NCI-H128 (cell line): ENCODE data around the gene HDGFL3.

Source experiments
- DNase-seq: peaks from one replicate; lab custom pipeline; 2025; ENCODE audit not compliant: unreplicated experiment; lab: John Stamatoyannopoulos, UW

HDGFL3 gene

GRCh38 chr15:83129791-83130190 lies 77.8 kb downstream of the HDGFL3 start:
- DNase-seq, result no peak

GRCh38 chr15:83127547-83128150 lies 80.0 kb downstream of the HDGFL3 start:
- no peak for DNase-seq

GRCh38 chr15:83123529-83123928 lies 84.1 kb downstream of the HDGFL3 start:
- no peak for DNase-seq

DNA sequence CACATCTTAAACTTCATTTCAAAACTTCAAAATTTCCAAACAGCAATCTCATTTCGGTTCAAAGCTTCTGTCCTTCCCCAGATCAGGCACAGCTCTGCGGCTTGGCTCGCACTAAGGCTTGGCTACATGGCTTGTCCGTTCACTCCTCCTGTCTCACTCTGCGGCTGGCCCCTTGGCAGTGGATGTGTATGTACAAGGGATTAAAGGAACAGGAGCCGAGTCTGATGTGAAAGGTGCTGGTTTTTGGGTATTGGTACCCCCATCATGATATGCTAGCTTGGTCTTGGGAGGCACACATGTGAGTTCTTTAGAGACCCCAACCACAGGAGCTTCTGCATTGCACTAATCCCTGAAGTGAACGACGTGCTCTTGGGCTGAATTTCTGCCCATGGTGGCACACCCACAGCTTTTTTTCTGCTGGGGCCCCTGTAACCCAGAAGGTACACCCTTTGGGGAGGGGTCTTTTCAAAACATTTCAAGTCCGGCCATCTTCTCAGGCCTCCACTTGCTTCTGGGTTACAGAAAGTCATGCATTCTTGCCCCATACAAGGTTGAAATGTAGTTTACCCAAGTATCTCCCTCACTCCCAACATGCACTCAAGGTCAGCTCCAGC lies 87.5 kb downstream of the HDGFL3 start:
- DNase-seq, result no peak

DNA sequence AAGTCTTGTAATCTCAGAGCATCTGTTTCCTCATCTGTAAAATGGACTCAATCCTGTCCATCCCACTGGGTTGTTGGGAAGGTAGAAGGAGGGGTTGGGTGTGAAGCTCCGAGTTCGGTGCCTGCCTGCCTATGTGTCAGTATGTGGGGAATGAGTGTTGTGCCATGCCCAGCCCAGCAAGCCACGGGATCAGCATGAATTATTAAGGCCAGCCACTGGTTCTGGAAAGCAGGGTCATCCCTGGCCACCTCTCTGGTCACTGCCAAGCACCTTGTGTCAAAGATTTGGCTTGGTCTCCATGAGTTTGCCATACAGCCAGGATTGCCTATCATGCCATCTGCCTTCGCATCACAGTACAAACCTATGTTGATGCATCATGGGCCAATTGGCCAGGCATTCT lies 88.7 kb downstream of the HDGFL3 start:
- no peak for DNase-seq

DNA sequence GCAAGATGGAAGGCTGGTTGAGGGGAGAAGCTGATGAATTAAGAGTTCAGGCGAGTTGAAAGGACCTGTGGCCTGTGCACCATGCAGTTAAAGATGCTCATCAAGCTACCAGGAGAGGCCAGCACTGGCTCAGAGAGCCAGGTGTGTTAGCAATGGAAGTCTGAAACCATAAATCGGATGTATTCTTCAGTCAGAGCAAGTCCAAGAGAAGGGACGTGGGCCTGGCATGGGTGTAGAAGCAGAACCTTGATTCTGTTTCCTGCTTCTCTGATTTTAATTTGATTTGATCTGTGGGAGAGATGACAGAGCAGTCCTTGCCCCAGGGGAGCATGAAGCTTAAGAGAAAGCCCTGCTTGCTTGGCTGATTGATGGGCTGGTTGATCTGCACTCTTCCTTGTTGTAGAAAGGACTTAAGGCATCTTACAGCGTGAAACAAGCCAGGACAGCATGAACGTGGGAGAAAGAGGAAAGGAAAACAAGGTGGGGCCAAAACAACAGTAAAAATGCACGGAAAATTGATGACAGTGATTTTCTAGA lies 89.3 kb downstream of the HDGFL3 start:
- no peak for DNase-seq

DNA sequence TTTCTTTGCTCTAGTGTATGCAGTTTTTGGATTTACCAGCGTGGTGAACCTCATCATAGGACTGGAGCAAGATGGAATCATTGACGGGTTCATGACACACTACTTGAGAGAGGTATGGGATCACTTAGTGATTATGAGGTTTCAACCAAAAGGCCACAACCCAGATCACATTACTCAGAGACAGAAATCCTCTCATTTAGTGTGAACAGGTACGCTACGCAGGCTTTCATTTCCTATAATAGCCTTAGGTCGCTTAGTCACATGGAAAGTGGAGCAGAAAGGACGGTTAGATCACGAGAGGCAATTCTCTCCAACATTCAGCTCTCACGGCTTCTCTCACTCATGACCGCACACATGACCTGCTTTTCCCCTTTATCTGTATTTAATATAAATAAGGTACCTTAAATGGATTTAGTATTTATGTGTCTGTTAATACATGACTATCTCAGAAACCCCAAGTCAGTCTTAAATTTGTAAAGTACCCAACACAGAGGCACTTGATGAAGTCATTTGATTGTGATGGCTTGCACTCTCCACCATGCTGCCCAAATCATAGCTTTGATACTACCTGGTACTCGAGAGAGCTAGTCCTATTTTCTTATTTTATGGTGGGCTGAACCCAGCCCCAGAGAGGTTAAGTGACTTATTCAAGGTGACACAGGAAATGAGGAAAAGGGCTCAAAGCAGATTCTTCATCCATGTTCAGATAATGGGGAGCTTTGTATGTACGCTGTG lies 91.6 kb downstream of the HDGFL3 start:
- DNase-seq, result no peak

DNA sequence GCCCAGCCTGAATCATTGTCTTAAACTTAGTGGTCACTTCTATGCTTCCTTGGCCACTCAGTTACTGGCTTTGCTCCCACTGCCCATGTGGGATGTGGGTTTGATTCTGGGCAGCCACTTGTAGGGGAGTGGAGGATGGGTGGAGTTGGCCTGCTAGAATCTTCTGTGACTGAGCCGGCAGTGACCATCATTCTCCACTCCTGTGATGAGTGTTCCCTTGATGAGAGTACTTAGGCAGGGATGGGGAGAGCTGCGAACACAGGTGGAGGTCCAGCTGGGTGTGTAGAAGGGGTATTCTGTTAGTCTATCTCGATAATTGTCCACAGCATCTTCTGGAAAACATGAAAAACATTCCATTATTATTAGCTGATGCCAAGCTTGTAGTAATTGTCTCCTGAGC lies 92.2 kb downstream of the HDGFL3 start:
- no peak for DNase-seq

DNA sequence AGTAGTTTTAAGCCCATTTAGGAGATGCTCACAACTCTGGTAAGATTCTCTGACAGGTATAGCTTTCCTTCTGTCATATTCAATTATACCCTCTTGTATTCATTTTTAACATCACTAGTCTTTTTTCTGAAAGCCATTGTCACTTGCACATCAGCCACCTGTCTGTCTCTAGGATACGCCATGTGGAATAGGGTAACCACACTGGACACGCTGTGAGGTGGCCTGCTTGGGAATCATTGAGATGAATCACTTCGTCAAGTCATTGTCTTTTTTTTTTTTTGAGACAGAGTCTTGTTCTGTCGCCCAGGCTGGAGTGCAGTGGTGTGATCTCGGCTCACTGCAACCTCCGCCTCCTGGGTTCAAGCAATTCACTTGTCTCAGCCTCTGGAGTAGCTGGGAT lies 92.8 kb downstream of the HDGFL3 start:
- DNase-seq, result no peak

DNA sequence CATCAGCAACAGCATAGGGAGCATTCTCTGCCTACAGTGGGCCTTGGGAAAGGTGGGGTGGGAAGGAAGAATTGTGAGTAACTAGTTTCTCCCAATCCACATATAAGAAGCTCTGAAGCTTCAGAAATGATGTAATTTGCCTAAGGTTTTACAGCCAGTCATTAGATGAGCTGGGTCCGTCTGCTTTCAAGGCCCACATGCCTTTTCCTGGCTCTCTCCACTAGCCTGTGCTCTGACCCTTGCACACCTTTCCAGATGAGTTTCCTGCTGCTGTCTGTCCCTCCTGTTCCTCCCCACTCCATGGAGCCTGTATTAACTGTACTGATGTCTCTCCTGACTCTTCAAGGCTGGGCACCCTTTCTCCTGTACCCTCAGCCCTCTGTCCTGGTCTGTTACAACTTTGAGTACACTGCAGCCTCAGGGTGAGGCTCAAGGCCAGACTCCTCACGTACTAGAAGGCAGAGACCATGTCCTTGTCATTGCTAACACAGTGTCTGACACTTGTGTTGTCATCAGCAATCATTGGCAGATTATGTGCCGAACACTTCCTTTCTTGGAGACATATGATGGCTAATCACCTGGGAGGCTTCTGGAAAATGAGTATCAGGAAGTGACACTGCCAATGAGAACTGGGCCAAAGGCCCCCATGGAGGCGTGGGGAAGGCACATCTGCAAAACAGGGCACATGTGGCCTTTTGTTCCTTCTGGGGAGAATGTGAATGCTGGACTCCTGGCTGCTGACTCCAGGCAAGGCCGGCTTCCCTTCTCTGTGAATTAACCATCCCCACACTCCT lies 93.5 kb downstream of the HDGFL3 start:
- DNase-seq, result no peak

GRCh38 chr15:83112956-83113299 lies 94.7 kb downstream of the HDGFL3 start:
- no peak for DNase-seq

GRCh38 chr15:83112233-83112955 lies 95.2 kb downstream of the HDGFL3 start:
- no peak for DNase-seq

DNA sequence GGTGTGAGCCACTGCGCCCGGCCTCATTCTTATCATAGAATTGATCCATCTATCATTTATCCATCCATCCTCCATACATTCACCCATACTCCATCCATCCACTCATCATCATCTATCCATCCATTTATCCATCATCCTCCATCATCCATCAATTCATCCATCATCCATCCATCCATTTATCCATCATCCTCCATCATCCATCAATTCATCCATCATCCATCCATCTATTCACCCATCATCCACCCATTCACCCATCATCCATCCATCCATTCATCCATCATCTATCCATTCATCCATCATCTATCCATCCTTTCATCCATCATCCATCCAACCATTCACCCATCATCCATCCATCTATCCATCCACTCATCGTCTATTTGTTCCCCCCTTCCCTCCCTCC lies 96.5 kb downstream of the HDGFL3 start:
- no peak for DNase-seq

DNA sequence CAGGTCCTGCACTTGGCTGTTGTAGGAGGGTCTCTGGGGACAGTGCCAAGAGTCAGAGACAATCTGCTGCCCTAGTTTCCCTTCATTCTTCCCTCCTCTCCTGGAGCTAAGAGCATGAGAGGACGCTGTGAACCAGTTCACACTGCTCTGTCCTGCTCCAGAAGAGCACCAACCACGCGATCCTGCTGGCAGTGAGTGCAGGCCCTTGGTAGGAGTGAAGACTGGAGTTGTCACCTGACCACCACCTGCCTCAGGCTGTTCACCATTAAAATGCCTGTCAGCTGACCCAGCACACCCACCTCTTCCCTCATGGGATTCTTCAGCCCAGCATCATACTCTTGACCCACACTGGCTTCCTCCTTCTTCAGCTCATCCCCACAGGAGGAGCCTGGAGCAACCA lies 97.2 kb downstream of the HDGFL3 start:
- DNase-seq, result no peak

DNA sequence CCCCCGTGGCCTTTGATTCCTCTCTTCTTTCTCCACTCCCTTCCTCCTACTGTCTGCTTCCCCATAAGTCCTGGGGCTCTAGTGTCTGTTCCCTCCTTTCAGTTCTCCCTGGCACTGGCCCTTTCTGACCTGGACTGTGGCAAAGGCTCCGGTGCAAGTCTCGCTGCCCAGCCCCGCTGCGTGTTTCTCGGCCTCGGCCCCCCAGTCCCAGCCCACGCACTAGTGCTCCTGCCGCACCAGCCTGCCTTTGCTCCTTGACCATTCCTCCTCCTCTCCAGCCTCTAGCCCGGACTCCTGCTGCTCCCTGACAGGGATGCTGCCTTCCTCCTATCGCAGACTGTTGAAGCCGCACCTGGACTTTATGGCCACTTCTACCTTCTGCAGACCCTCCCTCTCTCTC lies 98.1 kb downstream of the HDGFL3 start:
- DNase-seq, result no peak

GRCh38 chr15:83108266-83109219 lies 99.1 kb downstream of the HDGFL3 start:
- no peak for DNase-seq

GRCh38 chr15:83107841-83108181 lies 99.8 kb downstream of the HDGFL3 start:
- DNase-seq, result no peak

DNA sequence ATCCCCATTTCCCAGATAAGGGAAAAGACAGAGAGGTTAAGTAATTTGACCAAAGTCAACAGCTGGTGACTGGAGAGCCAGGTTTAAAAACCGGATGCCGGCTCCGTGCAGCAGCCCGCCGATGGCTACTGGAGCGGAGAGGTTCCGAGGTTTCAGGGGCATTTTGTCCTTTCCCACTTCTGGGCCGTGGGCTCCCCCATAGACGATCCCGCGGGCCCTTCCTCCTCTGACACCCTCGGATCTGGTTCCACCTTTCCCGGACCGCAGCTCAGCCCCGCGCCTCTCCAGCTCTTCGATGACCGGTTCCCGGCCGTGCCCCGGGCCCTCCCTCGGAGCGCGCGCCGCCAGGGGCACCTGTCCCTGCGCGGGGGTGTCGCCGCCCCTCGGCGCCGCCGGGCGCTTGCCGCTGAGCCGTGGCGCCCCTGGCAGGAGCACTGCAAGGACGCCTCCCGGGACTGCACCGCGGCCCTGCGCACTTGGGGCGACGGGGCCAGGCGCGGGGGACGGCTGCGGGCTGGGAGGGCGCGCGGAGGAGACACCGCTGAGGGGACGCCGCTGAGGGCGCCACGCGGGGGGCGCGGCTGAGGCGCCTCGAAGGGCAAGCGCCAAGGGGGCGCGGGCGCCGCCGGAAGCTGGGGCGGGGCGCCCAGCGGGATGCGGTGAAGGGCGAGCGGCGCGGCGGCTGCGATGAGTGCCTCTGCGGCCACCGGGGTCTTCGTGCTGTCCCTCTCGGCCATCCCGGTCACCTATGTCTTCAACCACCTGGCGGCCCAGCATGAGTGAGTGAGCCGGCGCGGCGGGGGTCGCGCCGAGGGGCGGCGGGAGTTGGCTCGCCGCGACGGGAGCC lies 100.4 kb downstream of the HDGFL3 start, which contains the start of gene TM6SF1:
TM6SF1 (plus strand) TSS at position 652 of the 847 bp plus-strand sequence; CDS start at position 688, 36 bp downstream.
- DNase-seq, result no peak

DNA sequence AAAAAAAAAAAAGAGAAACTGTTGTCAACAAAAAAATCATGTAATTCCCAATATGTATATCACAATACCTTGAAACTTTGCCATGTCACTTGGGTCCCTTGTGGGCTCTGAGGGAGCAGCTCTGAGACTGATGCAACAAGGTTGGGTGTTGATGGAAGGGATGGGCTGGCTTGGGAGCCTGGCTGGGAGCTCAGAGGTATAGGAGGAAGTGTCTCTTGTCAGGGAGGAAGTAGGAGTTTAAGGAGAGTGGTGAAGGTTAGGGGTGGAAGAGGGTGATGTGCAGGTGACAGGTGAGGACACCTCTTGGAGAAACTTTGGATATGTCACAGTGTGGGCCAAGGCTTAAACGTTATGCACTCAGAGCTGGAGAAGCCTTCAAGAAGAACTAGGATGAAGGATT lies 102.2 kb downstream of the HDGFL3 start:
- DNase-seq, result no peak
